ENCODE results near the gene RAB7B.

RAB7B gene

DNA sequence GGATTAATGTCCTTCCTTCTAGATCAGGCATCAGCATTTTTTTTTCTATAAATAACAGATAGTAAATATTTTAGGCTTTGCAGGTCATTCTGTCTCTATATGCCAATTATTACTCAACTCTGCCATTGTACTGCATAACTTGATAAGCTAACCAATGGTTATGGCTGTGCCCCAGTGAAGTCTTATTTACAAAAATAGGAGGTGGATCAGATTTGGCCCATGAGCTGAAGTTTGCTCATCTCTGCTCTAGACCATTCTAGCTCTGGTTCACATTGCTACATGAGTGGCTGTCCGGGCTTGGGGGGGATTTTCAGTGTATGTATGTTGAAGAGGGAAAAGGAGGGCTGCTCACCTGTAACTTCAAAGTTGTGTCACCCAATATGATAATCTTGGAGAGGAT, 10.1 kb downstream of the RAB7B start:
- no peak for DNase-seq

DNA sequence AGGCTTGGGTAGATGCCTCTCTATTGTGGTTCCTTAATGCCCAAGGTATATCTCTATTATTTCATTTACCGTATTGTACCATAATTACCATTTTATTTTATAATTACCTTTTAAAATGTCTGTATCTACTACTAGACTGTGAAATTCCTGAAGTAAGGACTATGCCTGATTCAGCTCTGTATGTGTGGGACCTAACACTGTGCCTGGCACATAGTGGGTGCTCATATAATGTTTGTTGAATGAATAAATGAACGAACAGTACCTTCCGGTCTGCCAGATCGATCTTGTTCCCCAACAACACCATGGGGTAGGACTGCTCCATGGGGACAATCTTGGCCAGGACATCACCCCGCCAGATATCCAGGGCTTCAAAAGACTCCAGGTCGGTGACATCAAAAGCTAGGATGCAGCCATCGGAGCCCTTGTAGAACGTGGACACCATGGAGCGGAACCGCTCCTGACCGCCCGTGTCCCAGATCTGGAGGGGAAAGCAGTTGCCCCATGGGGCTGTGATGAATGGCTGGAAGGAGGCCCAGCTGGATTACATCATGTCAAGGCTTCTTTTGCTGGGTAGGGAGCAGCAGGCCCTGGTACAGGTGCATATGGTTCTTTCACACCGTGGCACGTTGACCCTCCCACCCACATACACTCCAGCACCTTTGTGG, 10.8 kb downstream of the RAB7B start:
- DNase-seq = no peak

DNA sequence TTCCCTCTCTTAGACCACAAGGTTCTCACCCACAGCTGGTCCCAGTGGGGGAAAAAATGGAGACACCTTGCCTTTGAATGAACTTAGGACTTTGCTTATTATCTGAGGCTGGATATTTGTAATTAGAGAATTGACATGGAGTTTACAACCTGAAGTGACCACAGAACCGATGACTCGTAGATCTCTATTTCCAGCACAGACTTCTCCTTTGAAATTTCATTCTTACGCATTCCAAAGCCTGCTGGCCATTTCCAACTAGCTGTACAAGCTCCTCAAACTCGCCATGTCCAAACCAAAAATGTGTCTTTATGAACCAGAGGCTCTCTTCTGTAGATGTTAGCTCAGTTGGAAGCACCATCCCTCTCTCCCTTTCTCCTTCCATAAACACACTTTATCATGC, 12.0 kb downstream of the RAB7B start:
- DNase-seq = no peak

DNA sequence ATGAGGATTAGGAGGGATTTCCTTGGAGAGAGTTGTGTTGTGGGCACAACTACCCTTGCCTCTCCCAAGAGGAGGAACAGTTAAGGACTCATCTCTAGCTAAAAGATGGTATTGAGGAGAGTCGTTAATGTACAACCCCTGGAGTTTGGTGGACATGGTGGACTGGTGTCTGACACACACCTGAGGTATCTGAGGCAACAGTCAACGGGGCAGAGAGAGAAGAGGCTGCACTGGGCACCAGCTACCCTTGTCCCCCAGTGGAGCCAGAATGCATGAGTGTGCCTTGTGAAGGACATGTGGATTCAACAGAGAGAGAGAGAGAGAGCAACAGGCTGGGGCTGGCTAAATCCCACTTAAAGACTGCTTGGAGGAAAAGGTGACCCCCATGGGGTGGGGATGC, 13.0 kb downstream of the RAB7B start:
- no peak for DNase-seq

DNA sequence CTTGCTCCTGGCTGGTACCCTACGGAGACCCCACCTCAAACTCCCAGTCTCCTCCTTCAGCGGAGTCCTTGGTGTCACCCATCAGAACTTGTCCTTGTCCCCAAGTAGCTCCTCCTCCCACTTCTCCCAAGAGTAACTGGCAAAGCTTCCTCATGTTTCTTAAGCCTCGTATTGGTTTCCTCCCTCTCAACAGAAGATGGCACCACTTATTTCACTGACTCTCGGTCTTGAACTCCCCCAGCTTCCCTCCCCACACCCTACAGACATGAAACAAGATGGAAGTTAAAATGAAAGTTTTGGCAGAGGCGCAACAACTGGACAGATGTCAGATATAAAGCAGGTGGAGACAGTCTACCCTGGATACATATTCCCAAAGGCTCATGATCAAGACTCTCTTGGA, 13.4 kb downstream of the RAB7B start:
- DNase-seq = no peak

DNA sequence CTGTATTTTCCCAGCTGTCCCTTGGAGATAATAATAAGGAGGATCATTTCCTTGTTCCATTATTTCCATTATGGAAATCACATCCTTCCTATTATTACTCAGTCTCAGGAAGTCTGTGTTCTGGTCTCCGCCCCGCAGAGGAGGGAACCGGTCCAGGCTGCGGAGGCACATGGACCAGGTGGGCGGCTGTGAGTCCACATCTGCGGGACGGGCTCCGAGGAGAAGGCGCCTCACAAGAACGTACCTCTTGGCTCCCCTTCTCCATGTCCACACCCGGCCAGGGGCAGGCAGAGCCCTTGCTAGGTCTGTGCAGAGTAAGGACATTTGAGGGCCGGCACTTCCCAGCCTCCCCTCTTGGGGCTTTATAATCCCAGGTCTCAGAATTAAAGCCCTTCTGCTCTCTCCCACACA, 14.6 kb downstream of the RAB7B start:
- DNase-seq = no peak

DNA sequence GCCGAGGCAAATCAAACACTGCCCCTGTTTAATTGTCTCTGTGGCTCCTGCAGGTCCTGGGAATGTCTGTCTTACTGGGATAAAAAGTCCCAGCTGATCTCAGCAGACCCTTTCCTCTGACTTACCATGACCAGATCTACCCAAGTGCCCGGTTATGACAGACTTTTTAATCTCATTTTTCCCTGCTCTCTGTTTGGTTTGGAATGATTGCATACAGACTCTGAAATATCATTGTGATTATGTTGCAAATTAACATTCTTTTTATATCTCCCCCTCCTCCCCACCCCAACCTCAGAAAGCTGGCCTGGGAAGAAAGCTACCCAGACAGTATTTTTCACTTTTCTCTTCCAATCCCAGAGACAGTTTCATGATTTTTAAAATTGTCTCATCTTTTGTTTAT, 16.3 kb downstream of the RAB7B start:
- DNase-seq = no peak

DNA sequence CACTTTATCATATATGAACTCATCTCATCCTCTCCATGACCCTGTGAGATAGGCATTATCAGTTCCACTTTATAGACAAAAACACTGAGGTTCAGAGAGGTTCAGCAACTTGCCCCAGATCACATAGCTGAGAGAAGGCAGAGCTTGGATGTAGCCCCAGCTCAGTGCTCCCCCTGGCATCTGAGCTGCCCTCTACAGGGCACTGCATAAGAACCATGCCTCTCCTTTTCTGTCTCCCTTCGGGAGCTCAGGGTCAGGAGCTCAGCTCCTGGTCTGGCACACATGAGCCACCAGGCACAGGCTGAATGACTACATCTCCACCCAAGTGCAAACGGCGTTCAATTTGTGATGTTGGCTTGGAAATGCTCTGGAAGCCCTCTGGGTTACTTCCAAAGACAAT, 16.9 kb downstream of the RAB7B start:
- DNase-seq = no peak

DNA sequence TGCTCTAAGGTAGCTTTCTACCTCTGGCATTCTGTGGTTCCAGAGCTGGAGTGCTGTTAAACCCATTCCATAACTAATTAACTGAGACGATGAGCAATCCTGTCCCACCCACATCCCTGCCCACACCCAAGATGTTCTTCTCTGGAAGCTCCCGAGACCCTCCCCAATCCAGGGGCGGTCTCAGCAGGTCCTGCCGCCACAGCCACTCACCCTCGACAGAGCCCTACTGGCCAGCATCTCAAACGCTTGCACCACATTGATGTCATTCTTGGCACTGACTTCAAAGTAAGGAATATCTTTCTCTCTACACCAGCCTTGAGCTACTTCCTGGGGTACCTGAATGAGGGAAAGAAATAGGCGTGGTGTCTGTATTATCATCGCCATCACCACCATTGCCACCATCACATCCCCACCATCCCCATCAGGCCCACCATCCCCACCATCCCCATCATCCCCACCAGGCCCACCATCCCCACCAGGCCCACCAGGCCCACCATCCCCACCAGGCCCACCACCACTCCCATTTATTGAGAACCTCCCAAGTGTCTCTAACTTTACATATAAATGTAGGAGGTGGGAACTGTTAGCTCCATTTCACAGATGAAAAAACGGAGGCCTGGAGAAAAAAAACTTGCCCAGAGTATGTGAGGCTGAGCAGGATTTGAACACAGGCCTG, 17.7 kb downstream of the RAB7B start:
- no peak for DNase-seq

DNA sequence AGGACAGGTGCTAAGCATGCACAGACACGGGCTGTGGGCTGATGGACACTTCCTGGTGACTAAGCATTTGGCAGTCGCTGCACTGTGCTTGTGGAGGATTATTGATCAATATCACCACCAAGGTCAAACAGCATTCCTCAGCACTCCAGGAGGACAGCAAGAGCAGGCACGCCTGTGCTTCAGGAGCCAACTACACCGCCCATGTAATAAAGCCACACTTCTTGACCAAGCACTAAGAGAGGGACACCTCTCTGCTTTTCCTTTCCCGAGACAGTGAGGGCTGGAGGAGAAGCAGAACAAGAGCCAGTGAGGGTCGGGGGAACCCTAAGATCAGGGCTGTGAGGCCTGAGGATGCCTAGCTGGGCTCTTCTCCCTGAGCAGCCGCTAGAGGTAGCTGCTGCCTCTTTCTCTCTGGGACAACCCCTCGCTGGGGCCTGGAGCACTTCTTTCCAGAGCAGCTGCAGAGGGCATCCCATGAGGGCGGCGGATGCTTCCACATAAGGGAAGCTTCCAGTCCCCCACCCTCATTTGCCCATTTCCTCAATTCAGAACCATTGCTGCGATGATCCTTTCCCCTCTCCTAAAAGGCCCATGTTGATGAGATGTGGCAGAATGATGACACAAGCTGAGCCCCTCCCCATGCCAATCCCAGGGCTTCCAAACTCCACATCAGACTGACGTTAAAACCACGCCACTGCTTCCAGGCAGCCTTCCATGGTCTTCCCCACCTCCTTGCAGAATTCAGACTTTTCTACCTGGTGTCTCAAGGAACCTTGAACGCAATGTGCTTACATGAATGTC, 19.1 kb downstream of the RAB7B start:
- no peak for DNase-seq

DNA sequence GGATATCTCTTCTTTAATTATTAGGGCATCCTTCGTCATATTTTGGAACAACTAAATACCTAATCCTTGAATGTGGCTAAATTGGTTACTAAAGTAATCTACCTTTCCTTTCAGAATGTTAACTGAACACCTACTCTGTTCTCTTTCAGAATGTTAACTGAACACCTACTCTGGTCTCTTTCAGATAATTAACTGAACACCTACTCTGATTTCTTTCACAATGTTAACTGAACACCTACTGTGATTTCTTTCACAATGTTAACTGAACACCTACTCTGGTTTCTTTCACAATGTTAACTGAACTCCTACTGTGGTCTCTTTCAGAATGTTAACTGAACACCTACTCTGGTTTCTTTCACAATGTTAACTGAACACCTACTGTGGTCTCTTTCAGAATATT, 21.9 kb downstream of the RAB7B start:
- DNase-seq = no peak

DNA sequence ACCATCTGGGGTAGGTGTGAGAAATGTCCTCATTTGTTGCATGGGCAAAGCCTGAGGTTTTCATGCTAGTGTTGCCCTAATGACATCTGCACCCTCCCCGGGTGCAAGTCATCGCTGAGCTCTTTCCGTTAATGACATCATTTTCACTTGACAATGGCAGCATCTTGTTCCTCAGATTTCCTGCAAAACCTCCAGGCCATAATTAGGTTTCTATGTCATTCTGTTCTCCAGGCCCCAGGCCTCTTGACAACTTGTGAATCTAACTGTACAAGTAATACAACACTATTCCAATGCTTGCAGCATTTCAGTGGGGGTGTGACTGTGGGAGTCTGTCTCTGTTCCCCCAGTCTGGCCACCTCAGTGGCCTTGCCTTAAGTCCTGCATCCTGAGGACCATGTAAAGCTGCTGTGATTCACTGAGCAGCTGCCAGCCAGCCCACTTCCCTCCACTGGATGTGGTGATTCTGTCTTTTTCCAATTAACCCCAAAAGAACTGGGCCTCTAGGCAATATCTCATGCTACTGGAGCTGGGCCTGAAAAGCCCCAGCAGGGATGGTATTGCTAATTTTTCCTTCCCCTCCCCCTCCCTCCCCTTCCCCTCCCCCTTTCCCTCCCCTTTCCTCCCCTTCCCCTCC, 22.8 kb downstream of the RAB7B start:
- no peak for DNase-seq

DNA sequence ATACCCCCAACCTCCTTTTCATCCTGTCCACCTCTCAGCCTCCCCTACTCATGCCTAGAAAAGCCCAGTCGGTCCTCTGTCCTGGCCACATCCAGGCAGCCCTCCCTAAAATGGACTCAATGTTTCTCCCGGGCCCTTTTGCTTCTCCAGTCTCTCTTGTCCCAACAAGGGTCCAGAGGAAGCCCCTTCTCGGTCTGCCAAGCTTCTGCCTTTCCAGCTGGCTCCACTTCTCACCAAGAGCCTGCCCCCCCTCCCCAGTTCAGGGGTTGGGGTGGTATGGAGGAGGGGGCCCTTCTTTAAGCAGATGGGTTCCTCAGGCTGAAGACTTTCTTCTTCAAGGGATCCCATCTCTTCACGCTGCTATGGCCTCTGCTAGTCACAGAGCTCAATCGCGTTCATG, 23.9 kb downstream of the RAB7B start:
- no peak for DNase-seq

DNA sequence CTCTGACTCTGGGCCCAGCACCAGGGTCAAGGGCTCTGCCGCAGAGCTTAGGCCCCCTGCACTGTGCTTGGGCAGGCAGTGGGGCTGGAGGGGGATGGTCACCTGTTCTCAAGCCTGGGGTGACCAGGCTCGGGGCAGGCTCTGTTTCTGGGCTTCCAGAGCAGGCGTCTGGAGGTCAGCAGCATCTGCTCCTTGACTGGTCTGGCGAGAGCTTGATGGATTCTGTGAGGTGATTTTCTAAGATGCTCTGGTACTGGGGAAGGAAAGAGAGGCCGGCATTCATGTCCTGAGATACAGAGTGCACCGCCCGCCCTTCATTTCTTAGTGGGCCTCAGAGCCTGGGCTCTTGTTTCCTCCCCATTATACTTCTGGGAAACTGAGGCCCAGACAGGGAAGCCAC, 24.5 kb downstream of the RAB7B start:
- DNase-seq = no peak

DNA sequence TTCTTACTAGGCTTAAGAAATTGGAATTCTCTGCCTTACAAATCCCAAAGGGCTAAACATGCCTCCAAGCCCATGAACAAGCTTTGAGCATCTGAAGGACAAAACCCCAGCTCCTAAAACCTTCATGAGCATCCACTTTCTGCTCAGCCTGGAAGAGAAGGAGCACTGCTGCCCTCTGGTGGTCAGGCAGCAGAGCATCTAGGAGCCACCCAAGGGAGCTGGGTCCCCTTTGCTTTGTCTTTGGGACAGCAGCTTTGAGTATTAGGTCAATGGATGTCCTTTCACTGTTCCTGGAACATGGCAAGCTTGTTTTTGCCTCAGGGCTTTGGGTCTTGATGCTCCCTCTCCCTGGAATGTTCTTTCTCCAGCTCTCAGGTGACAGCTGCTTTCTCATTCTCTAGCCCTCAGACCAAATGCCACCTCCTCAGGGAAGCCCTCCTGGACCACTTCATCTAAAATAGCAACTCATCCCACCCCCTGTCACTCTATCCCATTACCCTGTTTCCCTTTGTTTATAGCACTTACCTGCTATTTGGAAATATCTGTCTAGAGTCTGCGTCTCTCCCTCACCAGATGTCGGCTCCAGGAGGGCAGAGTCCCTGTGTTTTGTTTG, 25.7 kb downstream of the RAB7B start:
- peak; percentile 54 for DNase-seq

DNA sequence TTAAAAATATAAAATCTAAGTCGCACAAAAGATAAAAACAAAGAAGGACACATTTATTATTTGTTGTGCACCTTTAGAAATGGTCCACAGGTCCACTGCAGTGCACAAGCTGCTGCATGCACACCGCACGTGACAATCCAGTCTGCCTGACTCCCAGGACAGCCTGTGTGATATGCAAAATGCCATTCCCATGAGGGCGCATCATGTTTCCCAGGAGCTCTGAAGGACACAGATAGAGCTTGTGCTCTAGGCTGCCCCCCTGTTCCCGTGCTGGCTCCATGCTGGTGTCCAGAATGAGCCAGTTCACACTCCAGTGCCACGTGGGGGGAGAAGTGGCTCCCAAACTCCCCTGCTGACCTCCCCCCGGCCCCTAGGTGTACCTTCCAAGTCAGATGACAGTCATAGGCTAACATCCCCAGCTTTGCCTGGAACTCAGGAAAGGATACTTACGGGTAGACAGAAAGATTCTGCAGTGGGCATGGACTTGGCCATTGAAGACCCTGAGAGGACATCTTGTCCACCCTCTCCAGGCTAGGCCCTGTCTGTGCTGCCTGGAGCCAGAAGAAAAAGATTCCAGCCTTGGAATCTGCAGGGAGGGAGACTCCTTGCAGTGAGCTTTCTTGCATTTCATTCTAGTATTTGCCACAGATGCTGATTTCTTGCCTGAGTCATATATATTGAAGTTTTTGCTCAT, 26.3 kb downstream of the RAB7B start:
- no peak for DNase-seq

DNA sequence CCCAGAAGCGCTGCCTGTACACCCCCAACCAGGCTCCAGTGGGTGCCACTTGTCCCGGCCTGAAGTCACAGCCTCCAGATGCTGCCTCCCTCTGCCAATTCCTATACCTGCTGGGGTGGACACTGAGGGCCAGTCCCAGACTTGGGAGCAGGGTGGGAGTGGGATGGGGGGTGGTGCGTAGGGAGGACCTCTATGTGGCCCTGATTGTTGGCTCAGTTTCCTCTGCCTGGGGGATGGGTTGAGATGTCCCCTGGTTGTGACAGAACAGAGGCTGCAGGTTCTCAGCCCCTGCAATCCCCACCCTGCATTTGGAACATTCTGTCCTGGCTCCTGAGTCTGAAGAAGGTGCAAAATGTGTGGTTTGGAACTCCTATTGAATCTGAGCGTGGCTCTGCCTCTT, 27.2 kb downstream of the RAB7B start:
- no peak for DNase-seq

DNA sequence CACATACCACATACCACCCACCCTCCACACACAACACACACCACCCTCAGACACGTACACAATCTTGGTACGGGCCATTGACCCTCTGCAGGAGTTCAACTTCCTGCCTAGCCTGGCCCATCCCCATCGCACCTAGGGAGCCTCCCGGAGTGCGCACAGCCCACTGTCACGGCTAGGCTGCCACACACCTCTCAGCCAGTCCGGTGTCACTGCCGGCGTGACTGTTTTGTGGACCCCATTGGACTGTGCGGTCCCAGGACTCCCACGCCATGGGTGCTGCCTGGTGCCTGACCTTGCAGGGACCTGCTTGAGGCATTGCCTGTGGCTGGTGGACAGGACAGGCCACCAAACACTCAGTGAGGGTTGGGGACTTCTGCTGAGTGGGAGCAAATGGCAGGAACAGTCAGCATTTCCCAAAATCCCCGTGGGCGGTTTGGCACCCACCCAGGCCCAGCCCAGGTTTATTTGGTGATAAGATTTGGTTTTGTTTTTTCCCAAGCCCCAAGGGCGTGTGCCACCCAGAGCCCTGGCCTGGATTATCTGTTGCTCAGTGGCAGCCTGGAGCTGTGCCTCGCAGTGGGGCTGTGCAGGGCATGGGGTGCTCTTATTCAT, 27.7 kb downstream of the RAB7B start:
- no peak for DNase-seq

DNA sequence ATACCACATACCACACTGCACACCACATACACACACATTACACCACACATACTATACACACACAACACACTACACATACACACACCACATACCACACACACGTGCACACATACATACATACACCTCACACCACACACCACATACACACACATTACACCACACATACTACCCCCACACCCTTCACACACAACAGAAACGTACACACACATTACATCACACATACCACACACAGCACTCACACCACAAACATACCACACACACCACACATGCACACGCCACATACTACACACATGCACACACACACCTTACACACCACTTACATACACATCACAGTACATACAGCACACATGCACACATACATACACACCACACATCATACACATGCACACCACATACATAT, 28.5 kb downstream of the RAB7B start:
- DNase-seq = no peak

DNA sequence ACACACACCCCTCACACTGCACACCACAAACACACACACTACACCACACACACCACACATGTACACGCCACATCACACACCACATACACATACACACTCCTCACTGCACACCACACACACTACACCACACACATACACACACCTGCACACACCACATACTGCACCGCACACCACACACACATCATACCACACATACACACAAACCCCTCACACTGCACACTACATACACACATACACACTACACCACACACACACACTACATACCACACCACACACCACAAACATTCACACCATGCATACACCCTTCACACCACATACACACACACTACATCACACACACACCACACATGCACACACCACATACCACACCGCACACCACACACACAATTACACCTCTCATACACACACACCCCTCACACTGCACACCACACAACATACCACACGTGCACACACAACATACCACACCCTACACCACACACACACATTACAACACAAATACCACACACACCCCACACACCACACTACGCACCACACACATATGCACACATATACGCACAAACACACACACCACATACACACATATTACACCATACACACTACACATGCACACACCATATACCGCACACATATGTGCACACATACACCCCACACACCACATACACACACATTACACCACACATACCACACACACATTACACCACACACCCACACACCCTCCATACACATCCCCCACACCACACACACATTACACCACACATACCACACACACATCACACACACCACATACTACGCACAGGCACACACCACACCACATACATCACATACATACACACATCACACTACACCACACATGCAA, 29.6 kb downstream of the RAB7B start:
- DNase-seq = no peak

DNA sequence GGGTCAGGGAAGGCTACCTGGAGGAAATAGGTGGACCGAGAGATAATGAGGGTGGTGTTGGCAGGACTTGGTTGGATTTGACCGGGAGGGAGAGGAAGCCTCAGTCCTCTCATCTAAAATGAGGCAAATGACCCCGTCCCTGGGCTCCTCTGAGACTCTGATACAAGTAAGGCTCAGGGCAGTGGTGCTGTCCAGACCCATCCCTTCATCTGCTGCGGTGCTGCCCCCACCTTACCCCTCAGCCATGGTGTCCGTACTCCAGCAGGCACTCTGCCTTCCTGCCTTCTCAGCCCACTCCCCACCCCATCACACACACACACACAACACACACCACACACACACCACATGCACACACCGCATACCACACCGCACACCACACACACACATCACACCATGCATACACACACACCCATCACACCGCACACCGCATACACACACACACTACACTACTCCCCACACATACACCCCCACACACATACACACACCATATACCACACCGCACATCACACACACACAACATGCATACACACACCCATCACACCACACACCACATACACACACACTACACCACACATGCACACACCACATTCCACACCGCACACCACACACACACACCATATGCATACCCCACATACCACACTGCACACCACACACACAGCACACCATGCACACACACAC, 30.6 kb downstream of the RAB7B start:
- no peak for DNase-seq

All from activated effector memory CD4-positive, alpha-beta T cell treated with Interleukin-2 at 50 U/mL for 16 hours (primary cell).